Neural progenitor cell (in vitro differentiated cells): Measurements from ENCODE around the gene MED17.

Experiments used
- CTCF ChIP-seq: fragments of 200-600 bp; sonication (generic); IDR thresholded peaks from 2 replicates; pipeline ENCODE4 v1.5.1; 2017; ENCODE audit warnings: antibody characterized with exemption, mild to moderate bottlenecking
- EZH2 ChIP-seq: fragments of 200-600 bp; sonication (generic); IDR thresholded peaks from 2 replicates; pipeline ENCODE4 v1.6.1; 2017; ENCODE audit warnings: antibody characterized with exemption, mild to moderate bottlenecking, moderate library complexity
- EZH2phosphoT487 ChIP-seq: fragments of 200-600 bp; sonication (generic); IDR thresholded peaks from 2 replicates; pipeline ENCODE4 v1.6.1; 2017; ENCODE audit warnings: antibody characterized with exemption

GRCh38 chr11:93767018-93767417 is 17.1 kb upstream of the MED17 start:
- TF ChIP-seq CTCF: no peak
- no peak for TF ChIP-seq EZH2
- no peak for TF ChIP-seq EZH2phosphoT487
